Forelimb muscle (tissue), 1 donor: Measurements from ENCODE around the gene ITGAX. TPM values are rescaled to one million over a fixed set of nuclear protein-coding genes. Genes with fewer than 3 reads are reported as not detected.

Experiments used
- DNase-seq: peaks from one replicate; pipeline ENCODE4 v3.0.0-alpha.2; 2013; ENCODE audit warnings: low read depth
- polyA plus RNA-seq: library from polyadenylated mRNA; unstranded; fragments of 120-200 nt; gene quantifications from one replicate; pipeline ENCODE4 v1.2.1, GENCODE V29; 2013; ENCODE audit not compliant: insufficient read length

ITGAX gene
- polyA plus RNA-seq, 1 donor, result 0.81 TPM

DNA sequence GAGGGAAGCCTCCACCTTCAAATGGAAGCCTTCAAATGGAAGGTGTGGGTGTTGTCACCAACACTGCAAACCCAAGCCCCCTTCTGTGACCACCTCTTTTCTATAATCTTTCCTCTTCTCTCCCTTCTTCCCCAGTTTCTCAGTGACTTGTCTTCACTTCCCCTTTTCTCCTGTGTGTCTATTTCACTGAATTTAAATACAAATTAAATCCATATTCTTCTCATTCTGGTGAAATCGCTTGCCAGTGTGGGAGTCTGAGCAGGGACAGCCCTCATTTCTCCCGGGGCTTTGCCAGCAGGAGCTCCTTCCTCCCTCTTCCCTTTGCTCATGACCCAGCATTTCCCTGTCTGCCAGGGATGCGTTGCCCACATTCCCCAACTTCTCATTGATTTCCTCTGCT lies 6.4 kb upstream of the ITGAX start:
- DNase-seq, result no peak

DNA sequence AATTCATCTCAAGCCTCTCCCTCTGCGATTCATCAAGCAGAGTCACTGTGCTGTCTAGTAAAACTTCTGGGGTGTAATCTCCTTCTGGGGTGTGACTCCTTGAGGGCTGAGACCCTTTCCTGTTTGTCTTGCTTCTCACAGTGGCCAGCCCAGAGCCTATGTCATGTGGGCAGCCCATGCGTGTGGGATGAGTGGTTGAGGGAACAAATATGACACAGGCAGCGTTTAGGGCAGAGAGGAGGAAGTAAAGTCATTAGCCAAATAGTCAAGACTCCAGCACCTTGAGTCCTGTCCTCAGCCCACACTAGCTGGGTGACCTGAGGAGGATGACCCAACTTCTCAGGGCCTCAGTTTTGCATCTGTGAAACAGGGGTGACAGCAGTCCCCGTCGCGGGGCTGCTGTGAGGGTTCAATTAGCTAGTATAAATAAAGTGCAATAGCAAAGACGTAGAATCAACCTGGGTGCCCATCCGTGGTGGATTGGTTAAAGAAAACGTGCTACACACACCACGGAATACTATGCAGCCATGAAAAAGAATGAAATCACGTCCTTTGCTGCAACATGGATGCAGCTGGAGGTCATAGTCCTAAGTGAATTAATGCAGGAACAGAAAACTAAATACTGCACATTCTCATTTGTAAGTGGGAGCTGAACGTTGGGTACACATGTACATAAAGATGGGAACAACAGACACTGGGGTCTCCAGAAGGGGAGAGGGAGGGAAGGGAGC lies 4.5 kb upstream of the ITGAX start:
- no peak for DNase-seq

DNA sequence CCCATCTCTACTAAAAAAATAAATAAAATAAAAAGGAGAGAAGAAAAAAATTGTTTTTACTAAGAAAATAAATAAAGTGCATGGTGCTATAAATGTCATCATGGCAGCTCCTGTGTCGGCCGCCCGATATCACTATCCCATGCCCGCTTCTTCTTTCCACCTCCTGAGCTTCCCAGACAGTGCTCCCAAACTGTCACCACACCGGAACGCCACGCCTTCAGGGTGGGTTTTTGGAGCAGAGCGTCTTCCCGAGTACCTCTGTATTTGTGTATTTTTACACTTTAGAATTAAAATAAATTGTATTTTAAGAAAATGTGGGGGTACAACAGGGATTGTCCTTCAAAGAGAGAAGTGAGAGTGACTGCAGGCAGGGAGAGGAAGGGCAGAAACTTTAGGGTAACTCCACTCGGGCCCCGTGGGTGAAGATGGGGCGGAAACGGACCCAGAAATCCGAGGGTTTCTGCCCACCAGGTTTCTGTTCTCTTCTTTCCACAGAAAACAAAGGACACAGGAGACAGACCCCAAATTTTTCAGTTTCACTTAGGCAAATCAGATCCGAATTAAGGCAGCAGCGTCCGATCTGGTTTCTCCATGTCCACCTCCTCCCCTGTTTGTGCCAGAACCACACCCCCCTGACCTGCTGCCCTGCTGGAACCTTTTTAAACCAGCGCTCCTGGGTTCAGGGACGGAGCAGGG lies 3.6 kb upstream of the ITGAX start:
- no peak for DNase-seq

DNA sequence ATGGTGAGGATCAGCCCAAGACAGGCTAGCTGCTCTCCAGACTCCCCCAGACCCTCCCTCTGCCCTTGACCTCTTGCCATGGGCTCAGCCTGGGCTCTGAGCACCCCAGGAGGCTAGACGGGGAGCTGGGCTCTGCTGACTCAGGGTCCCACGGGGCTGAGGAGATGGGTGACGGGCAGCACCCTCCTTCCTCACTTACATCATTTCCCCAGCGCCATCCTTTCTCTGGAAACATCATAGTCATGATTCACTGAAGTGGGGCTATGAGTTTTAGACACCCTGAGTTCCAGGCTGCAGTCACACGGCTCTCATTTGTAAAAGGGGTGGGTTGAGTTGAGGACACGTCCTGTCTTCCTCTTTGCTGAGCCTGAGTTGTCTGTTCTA lies 3.0 kb upstream of the ITGAX start:
- no peak for DNase-seq

DNA sequence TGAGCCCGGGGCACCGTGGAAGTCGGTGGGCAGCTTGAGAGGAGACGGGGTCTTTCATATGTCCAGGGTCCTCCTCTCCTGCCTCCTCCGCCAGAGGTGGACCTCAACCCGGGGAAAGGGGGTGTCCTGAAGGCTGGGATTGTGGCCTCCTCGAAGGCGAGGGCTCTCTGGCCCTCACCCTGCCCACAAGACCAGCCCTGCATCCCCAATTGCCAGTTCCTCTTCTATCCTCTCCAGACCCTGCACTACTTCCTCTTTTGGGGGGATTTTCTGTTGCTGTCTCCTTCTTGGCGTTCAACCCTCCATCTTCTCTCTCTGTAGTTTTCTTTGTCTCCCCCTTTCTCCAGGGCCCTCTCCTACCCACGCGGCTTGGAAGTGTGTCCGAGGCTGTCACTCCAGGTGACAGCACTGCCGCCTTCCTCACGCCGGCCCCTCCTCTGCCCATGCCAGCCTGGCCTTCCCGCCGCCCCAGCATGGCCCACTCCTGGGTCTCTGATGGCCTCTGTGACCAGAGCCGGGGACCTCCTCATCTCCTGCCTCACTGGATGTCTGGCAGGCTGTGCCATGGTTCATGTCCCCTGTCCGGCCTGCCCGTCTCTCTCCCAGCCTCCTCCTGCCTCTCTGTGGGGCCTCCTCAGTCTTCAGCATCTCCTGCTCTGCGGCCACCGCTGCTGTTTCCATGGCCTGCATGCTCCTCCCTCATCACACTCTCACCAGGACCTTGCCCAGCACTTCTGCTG lies 2.4 kb upstream of the ITGAX start:
- DNase-seq, result no peak

DNA sequence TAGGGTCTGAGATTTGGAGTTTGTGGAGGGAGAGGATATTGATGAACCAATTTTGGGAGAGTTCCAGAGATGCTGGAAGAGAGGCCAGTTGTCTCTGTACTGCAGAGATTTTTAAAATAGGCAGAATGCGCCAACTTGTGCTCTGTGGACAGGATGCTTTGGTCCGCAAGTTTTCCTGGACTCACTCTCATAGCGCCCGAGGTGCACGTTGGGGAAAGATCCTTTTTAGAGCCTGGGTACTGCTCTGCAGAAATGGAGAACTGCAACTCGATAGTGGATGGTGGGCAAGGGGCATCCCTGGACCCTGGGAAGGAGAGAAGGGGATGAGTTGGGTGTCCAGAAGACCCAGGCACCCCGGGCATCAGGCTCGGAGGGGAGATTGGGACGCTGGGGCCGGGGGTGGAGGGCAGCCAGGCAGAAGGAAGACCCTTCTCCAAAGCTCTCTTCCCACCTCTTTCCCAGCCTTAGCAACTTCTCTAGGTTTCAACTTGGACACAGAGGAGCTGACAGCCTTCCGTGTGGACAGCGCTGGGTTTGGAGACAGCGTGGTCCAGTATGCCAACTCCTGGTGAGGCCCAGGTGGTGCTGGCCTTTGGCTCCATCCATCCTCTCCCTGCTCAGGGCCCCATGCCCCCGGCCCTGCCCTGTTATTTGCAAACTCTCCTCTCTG lies 590 bp downstream of the ITGAX start:
- DNase-seq, result no peak

DNA sequence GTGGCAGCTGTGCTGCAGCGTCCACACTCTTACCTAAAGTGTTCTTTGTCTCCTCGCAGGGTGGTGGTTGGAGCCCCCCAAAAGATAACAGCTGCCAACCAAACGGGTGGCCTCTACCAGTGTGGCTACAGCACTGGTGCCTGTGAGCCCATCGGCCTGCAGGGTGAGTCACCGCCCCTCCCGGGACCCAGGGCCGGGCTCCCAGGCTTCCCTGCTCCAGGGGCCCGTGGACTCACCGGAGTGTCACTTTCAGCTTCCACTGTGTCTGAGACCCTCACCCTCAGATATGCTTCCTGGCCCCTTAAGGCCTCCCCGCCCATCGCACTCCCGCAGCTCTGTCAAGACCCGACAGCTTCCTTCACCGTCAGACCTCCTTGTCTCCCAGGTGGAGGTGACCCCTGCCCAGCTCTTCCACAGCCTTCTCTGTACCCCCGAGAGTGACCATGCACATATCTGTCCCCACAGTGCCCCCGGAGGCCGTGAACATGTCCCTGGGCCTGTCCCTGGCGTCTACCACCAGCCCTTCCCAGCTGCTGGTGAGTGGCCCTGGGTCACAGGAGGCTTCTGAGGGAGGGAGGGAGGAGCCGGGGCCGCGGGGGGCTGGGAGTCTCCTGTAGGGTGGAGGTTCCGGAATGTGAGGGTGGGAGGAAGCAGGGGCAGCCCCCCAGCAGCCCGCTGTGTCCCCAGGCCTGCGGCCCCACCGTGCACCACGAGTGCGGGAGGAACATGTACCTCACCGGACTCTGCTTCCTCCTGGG lies 1.8 kb downstream of the ITGAX start:
- DNase-seq, result no peak

DNA sequence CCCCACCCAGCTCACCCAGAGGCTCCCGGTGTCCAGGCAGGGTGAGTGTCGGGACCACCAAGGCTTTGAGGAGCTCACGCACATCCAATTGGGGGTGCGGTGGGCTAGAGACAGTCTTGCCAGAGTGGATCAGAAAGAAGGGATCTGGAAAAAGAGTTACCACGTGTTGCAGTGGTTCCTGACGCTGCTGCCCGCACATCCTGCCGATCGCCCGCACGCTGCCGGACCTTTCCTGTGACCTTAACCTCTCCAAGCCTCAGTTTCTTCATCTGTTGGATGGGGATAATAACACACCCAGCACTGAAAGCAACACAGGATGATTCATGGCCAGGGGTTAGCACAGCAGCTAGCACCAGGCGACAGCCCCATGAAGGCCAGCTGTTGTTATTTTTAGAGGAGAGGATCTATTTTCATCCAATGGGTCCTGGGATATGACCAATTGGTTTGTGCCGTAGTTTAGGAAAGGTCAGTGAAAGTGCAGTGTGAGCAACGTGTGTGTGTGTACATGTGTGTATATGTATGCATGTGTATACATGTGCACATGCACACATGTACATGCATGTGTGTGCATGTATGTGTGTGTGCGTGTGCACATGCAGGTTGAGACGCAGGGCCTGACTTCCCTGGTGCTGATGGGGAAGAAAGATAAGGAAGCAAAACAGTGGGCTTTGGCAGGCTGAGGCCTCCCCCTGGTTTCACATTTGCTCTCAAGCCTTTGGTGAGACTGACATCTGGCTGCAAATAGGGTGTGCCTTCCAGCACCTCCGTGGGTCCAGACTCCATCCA lies 2.5 kb downstream of the ITGAX start:
- no peak for DNase-seq

DNA sequence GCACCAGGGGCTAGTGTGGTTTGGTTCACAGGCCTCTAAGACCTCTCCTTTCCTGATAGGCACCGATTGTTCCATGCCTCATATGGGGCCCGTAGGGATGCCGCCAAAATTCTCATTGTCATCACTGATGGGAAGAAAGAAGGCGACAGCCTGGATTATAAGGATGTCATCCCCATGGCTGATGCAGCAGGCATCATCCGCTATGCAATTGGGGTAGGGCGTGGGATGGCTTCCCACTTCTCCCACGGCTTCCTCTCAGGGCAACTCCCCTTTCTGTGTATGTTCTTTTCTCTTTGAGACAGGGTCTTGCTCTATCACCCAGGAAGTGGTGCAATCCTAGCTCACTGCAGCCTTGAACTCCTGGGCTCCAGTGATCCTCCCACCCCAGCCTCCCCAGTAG lies 5.3 kb downstream of the ITGAX start:
- no peak for DNase-seq

DNA sequence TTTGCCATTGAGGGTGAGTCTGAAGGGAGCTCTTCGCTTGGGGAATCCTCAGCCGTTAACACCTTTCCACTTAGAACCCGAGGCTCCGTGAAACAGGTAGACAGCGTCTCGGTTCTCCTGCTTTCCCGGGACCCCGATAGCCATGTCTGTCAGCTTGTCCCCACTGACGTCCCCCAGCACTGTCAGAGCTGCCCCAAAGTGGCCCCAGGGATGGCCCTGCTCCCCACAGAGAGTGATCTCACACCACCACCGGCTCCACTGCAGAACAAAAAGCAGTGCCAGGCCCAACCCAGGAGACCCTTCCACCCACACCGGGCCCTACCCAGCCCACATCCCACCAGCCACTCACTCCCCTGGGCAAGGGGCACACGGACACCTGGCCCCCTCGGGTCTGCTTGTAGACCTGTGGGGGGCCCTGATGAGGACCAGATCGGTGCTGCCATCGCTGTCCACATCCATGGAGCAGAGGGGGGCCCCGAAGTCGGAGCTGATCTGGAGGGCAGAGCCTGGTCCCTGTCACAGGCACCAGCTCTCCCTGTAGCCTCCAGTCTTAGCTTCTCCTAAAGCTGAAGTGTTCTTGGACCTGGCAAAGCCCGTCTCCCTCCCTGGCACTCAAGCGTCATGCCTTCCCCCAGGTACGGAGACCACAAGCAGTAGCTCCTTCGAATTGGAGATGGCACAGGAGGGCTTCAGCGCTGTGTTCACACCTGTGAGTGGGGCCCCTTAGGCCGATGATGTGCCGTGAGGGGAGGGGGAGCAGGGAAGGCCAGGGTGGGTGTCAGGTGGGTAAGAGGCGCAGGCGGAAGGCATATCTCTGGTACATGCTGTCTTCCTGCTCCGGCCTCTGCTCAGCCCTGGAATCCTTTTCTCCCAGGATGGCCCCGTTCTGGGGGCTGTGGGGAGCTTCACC lies 6.5 kb downstream of the ITGAX start:
- no peak for DNase-seq

DNA sequence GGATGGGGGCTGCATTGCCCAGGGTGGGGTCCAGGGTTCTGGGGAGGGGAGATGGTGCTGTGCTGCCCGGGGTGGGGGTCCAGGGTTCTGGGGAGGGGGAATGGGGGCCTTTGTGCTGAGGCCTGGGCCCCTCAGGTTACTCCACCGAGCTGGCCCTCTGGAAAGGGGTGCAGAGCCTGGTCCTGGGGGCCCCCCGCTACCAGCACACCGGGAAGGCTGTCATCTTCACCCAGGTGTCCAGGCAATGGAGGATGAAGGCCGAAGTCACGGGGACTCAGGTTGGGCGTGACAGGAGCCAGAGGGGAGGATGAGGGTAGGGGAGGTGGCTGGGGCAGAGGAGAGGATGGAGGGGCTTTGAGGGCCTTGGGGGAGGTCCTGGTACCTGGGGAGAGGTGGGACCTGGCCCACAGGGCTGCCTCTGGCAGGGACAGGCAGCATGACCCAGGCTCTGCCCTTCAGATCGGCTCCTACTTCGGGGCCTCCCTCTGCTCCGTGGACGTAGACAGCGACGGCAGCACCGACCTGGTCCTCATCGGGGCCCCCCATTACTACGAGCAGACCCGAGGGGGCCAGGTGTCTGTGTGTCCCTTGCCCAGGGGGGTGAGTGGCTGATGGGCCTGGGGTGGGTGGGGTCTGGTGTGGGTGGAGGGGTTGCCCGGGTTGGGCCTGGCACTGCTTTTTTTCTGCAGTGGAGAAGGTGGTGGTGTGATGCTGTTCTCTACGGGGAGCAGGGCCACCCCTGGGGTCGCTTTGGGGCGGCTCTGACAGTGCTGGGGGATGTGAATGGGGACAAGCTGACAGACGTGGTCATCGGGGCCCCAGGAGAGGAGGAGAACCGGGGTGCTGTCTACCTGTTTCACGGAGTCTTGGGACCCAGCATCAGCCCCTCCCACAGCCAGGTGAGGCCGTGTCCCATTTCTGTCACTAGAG lies 7.8 kb downstream of the ITGAX start:
- no peak for DNase-seq

DNA sequence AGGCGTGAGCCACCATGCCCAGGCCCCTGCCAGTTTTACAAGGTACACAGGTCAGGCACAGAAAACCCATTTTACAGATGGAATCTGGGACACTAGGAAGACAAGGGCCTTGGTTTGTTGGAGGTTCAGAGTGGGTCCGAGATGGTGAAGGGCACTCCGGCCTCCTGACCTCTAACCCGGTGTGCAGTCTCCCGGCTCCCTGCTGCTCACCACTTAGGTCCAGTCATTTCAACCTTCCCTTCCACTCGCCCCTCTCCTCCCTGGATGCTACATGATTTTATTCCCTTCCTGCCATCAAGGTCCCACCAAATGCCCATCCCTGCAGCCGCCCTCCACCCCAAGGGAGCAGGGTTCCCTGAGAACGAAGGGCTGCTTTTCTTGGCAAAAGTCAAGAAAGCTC lies 8.7 kb downstream of the ITGAX start:
- no peak for DNase-seq

DNA sequence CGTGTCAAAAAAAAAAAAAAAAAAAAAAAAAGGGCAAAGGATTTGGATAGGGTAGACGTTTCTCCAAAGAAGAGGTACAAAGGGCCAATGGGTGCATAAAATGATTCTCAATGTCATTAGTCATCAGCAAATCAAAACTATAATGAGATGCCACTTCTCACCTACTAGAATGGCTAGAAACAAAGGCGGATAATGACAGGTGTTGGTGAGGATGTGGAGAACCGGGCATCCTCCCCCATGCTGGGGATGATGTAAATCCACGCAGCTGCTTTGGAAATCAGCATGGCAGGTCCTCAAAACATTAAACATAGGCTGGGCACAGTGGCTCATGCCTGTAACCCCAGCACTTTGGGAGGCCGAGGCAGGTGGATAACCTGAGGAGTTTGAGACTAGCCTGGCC lies 9.4 kb downstream of the ITGAX start:
- no peak for DNase-seq

DNA sequence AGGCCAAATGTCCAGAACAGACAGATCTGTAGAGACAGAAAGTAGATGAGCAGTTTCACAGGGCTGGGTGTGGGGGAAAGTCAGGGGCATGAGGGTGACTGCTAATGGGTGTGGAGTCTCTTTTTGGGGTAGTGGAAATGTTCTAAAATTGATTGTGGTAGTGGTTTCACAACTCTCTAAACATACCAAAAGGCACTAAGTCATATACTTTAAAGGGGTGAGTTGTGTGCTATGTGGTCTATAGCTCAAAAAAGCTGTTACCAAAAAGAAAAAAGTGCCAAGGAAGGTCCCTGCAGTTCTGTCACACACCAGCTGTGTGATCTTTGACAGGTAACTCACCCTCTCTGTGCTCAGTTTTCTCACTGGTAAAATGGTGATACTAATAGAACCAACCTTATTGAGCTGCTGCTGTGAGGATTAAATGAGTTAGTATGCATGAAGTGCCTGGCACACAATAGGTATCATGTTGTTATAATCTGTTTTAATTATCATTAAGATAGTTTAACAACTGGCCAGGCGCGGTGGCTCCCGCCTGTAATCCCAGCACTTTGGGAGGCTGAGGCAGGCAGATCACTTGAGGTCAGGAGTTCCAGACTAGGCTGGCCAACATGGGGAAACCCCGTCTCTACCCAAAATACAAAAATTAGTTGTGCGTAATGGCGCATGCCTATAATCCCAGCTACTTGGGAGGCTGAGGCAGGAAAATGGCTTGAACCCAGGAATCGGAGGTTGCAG lies 10.3 kb downstream of the ITGAX start:
- no peak for DNase-seq

DNA sequence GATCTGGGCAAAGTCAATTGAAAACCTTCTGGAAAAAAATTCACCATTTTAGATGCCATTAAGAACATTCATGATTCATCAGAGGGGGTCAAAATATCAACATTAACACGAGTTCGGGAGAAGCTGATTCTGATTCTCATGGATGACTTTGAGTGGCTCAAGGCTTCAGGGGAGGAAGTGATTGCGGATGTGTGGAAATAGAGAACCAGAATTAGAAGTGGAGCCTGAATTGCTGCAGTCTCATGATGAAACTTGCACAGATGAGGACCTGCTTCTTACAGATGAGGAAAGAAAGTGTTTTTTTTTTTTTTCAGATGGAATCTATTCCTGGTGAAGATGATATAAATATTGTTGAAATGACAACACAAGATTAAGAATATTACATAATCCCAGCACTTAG lies 12.9 kb downstream of the ITGAX start:
- no peak for DNase-seq

DNA sequence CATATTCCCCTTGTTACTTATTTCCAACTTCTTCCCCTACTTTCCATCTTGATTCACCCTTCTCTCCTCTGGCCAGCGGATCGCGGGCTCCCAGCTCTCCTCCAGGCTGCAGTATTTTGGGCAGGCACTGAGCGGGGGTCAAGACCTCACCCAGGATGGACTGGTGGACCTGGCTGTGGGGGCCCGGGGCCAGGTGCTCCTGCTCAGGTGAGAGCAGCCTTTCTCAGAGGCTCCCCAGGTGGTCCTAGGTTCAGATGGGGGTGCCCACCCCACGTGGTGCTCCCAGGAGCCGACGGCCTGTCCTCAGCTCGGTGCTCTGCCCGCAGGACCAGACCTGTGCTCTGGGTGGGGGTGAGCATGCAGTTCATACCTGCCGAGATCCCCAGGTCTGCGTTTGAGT lies 16.0 kb downstream of the ITGAX start:
- DNase-seq, result no peak

DNA sequence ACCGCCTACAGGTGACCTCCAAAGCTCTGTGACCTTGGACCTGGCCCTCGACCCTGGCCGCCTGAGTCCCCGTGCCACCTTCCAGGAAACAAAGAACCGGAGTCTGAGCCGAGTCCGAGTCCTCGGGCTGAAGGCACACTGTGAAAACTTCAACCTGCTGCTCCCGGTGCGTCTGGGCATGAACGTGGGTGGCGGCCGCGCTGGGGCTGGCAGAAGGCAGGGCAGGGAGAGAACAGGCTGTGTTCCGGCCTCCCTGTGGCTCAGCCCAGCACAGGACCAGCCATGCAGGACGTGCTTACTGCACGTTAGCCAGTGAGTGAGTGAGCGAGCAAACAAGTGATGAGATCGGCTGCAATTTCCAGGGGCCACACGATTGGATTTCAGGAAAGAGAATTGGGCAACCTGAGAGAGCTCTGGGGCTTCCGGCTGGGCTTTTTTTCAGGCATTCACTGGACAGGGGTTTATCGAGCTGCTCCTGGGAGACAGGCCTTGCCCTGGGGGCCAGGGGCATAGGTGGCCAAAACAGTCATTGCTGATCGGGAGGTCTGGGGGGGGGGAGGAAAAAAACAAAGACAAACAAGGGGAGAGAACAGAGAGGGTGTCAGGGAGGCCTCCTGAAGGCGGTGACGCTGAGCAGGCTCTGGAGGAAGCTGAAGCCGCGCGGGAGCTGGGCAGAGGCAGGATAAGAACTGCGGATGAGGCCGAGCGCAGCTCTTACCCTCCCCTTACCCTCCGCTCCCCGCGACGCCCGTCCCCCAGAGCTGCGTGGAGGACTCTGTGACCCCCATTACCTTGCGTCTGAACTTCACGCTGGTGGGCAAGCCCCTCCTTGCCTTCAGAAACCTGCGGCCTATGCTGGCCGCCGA lies 16.9 kb downstream of the ITGAX start:
- DNase-seq, result no peak
